SK-N-SH (cell line): ENCODE results near the gene RNF175. TPM values are rescaled to one million over a fixed set of nuclear protein-coding genes. Genes with fewer than 3 reads are reported as not detected.
A peak's percentile ranks its signal among the peaks of the same experiment; 100 is the strongest.

ENCODE experiments used
- CTCF ChIA-PET: fragments of 300-600, 350-600 bp; formaldehyde crosslinking; extraction: SDS; loops from one replicate; lab custom pipeline; 2021; lab: Yijun Ruan, JAX
- POLR2A ChIA-PET: fragments of 350-600 bp; sonication (Branson Sonifier 250); formaldehyde crosslinking; extraction: SDS; loops from one replicate; lab custom pipeline; 2020; ENCODE audit warnings: antibody characterized with exemption, inconsistent platforms; lab: Yijun Ruan, JAX
- DNase-seq: peaks from one replicate; pipeline ENCODE4 v3.0.0; 2012
- H2AFZ ChIP-seq: fragments of 200-600 bp; sonication (generic); 2 replicates; pipeline ENCODE4 v1.8.1; 2016; ENCODE audit warnings: antibody characterized with exemption, mild to moderate bottlenecking, low read depth
- H3F3A ChIP-seq: fragments of 200-600 bp; sonication (generic); replicated peaks from 2 replicates; pipeline ENCODE3; 2016; ENCODE audit warnings: antibody characterized with exemption, mild to moderate bottlenecking; ENCODE audit not compliant: insufficient read depth
- H3K27ac ChIP-seq, 2 experiments: fragments of 200-500 bp in 1 of 2; fragments of 200-600 bp in 1 of 2; sonication (Bioruptor generic) in 1 of 2; sonication (generic), shearing (Covaris generic) in 1 of 2; 2 replicates each; pipeline versions ENCODE4 v1.5.1 to v1.6.1; 2014 to 2016; ENCODE audit warnings: low read depth in 2 of 2, inconsistent platforms in 1 of 2, low read length in 1 of 2, mild to moderate bottlenecking in 1 of 2, mixed read lengths in 1 of 2
- H3K27me3 ChIP-seq: fragments of 200-600 bp; sonication (generic), shearing (Covaris generic); 2 replicates; pipeline ENCODE4 v1.6.1; 2016; ENCODE audit warnings: mixed run types; ENCODE audit not compliant: insufficient read depth
- H3K36me3 ChIP-seq, 2 experiments: fragments of 200-500 bp in 1 of 2; fragments of 200-600 bp in 1 of 2; sonication (Bioruptor generic) in 1 of 2; sonication (generic) in 1 of 2; replicated peaks in 1 of 2; 2 replicates each; pipeline versions ENCODE3 to v1.5.1; 2014 to 2016; ENCODE audit warnings: low read length in 1 of 2, mild to moderate bottlenecking in 1 of 2; ENCODE audit not compliant: insufficient read depth in 2 of 2, control insufficient read depth in 1 of 2
- H3K4me1 ChIP-seq, 2 experiments: fragments of 200-500 bp in 1 of 2; fragments of 200-600 bp in 1 of 2; sonication (Bioruptor generic) in 1 of 2; sonication (generic), shearing (Covaris generic) in 1 of 2; 2 replicates each; pipeline versions ENCODE4 v1.5.1 to v1.6.1; 2014 to 2016; ENCODE audit warnings: low read depth in 1 of 2, low read length in 1 of 2, mixed run types in 1 of 2; ENCODE audit not compliant: insufficient read depth in 2 of 2, control insufficient read depth in 1 of 2
- H3K4me2 ChIP-seq: fragments of 200-600 bp; sonication (generic), shearing (Covaris generic); 2 replicates; pipeline ENCODE4 v1.6.1; 2017; ENCODE audit warnings: mixed run types
- H3K4me3 ChIP-seq, 2 experiments: fragments of 200-500 bp in 1 of 2; fragments of 200-600 bp in 1 of 2; sonication (Bioruptor generic) in 1 of 2; sonication (generic), shearing (Covaris generic) in 1 of 2; 2 replicates each; pipeline versions ENCODE4 v1.5.1 to v1.8.1; 2014 to 2016; ENCODE audit warnings: low read depth in 2 of 2, inconsistent platforms in 1 of 2, low read length in 1 of 2, mild to moderate bottlenecking in 1 of 2, mixed read lengths in 1 of 2, moderate library complexity in 1 of 2
- H3K79me2 ChIP-seq: fragments of 200-600 bp; sonication (generic); 2 replicates; pipeline ENCODE4 v1.8.1; 2017; ENCODE audit warnings: mild to moderate bottlenecking; ENCODE audit not compliant: insufficient read depth
- H3K9ac ChIP-seq: fragments of 200-600 bp; sonication (generic); 2 replicates; pipeline ENCODE4 v1.6.1; 2017; ENCODE audit warnings: mixed run types
- H3K9me2 ChIP-seq: fragments of 200-600 bp; sonication (generic); 2 replicates; pipeline ENCODE4 v1.6.1; 2017; ENCODE audit warnings: mixed run types
- H3K9me3 ChIP-seq: fragments of 200-600 bp; sonication (generic); 2 replicates; pipeline ENCODE4 v1.6.1; 2017; ENCODE audit warnings: mixed run types, mild to moderate bottlenecking, moderate library complexity
- H4K20me1 ChIP-seq: fragments of 200-600 bp; sonication (generic); 2 replicates; pipeline ENCODE4 v1.6.1; 2017; ENCODE audit warnings: mild to moderate bottlenecking, mixed run types; ENCODE audit not compliant: insufficient read depth
- CHD2 ChIP-seq: fragments of 150-350 bp; IDR thresholded peaks from 2 replicates; pipeline ENCODE4 v1.6.1; 2018; ENCODE audit warnings: low read length; ENCODE audit not compliant: partially characterized antibody
- CTCF ChIP-seq: fragments of 200-600 bp; sonication (generic); IDR thresholded peaks from 2 replicates; pipeline ENCODE4 v1.6.1; 2017; ENCODE audit warnings: antibody characterized with exemption, mild to moderate bottlenecking, moderate library complexity
- ELF1 ChIP-seq: IDR thresholded peaks from 2 replicates; pipeline ENCODE4 v1.4.0; 2012
- EZH2phosphoT487 ChIP-seq: fragments of 200-600 bp; sonication (generic); IDR thresholded peaks from 2 replicates; pipeline ENCODE4 v1.6.1; 2017; ENCODE audit warnings: low read depth, mixed run types, mild to moderate bottlenecking, antibody characterized with exemption, moderate library complexity, borderline replicate concordance
- FOXJ3 ChIP-seq: sonication (generic); formaldehyde crosslinking; IDR thresholded peaks from 2 replicates; pipeline ENCODE4 v1.5.1; 2020; ENCODE audit warnings: mild to moderate bottlenecking, missing genetic modification reagents
- MXI1 ChIP-seq: IDR thresholded peaks from 2 replicates; pipeline ENCODE4 v1.6.1; 2012; ENCODE audit warnings: mild to moderate bottlenecking, low read depth, low read length, improper control_type of control experiment
- NRF1 ChIP-seq: IDR thresholded peaks from 2 replicates; pipeline ENCODE4 v1.6.1; 2012; ENCODE audit warnings: low read depth, mild to moderate bottlenecking, low read length
- RCOR1 ChIP-seq: fragments of 150-350 bp; IDR thresholded peaks from 2 replicates; pipeline ENCODE4 v1.6.1; 2017; ENCODE audit warnings: antibody characterized with exemption, low read length
- RXRA ChIP-seq: IDR thresholded peaks from 2 replicates; pipeline ENCODE4 v1.4.0; 2012; ENCODE audit warnings: low read depth, mild to moderate bottlenecking, borderline replicate concordance
- SIN3A ChIP-seq: IDR thresholded peaks from 2 replicates; pipeline ENCODE4 v1.6.1; 2012; ENCODE audit warnings: low read depth, mild to moderate bottlenecking, low read length, moderate library complexity, borderline replicate concordance
- SMC3 ChIP-seq: IDR thresholded peaks from 2 replicates; pipeline ENCODE4 v1.6.1; 2012; ENCODE audit warnings: low read depth, low read length, improper control_type of control experiment
- TCF12 ChIP-seq: IDR thresholded peaks from 2 replicates; pipeline ENCODE4 v1.4.0; 2012
- YY1 ChIP-seq: IDR thresholded peaks from 2 replicates; pipeline ENCODE4 v1.4.0; 2012; ENCODE audit warnings: low read depth, mild to moderate bottlenecking
- ZBTB33 ChIP-seq: IDR thresholded peaks from 2 replicates; pipeline ENCODE4 v1.4.0; 2012; ENCODE audit warnings: low read depth, borderline replicate concordance
- WGBS: methylation state at CpG from one replicate; pipeline ENCODE4 v1.1.6; 2017; ENCODE audit warnings: low lambda C conversion rate; 5-methylcytosine and 5-hydroxymethylcytosine counted together
- polyA plus RNA-seq, 3 experiments: library from polyadenylated mRNA; depleted of rRNA; stranded (reverse); fragments of >200 nt; gene quantifications; 2 replicates each; pipeline ENCODE4 v1.2.3, GENCODE V29; 2012
- TF ChIP-seq, protein P1 (sequence below): fragments of 150-350 bp; IDR thresholded peaks from 2 replicates; pipeline ENCODE4 v1.6.1; 2017; ENCODE audit warnings: antibody characterized with exemption, low read length, low read depth, borderline replicate concordance
- TF ChIP-seq, protein P2 (sequence below): IDR thresholded peaks from 2 replicates; pipeline ENCODE4 v1.4.0; 2012; ENCODE audit warnings: low read depth
- TF ChIP-seq, protein P3 (sequence below): fragments of 150-350 bp; IDR thresholded peaks from 2 replicates; pipeline ENCODE4 v1.6.1; 2016; ENCODE audit warnings: mild to moderate bottlenecking, low read depth, low read length
- TF ChIP-seq, protein P4 (sequence below): IDR thresholded peaks from 2 replicates; pipeline ENCODE4 v1.6.1; 2012; ENCODE audit warnings: mild to moderate bottlenecking, low read depth, low read length, moderate library complexity

Gene RNF175
- polyA plus RNA-seq, 1 of the 3 experiments (the other 2 are of a cell fraction) = 0.10 TPM

DNA sequence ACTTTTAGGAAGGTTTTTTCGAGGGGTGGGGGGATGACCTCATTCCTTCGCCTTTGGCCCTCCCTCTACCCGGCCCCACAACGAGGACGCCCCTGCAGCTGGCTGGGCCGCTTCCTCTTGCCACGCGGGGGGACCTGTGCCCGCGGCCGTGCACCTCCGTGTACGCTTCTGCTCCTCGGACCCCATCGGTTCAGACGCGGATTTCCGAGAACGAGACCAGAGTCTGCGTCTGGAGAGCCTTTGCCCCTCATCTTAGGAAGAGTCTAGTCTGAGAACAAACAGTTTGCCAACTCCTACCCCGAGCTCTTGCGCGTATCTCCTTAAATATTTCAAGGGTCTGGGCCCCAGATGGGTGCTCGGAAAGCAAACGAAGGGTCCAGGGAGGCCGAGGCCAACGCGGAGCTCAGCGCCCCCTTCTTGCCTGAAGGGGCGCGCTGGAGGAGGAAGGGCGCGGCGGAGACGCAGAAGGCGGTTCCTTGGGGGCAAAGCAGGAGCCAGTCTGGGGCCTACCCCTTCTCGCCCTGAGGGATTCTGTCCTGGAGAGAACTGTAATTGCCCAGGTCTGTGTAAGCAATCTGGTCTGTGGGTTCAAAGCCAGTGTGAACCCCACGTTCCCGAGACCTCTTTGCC is 32.9 kb upstream of the RNF175 start:
- Histone ChIP-seq H3K9me3 (no peaks in the 10 kb centered on the region), H4K20me1 (no peaks in the 10 kb centered on the region), H3K4me3 (peak overlapping the region; percentile 28 to 56), H2AFZ (no peak overlapping the region), H3F3A (no peaks in the 10 kb centered on the region), H3K4me2 (peak overlapping the region; percentile 74), H3K36me3 (no peaks in the 10 kb centered on the region), H3K79me2 (no peaks in the 10 kb centered on the region), H3K27me3 (peaks cover 78% of the 10 kb centered on the region), H3K9me2 (no peaks in the 10 kb centered on the region), H3K27ac (no peak overlapping the region), H3K4me1 (peaks cover 4 to 13% of the 10 kb centered on the region in 2 experiments; a peak in 1 of 4 replicates), H3K9ac (no peak overlapping the region)
- ChIA-PET POLR2A (no interaction called here), CTCF (interaction anchor here (0.7 to 2.4 kb wide), 6 partner anchors 27 to 451 kb away, joined by 3 to 7 read pairs (median 3); no protein-coding TSS in a partner anchor)
- no peak for DNase-seq
- 21% methylated on average over 36 of the region's 39 CpGs for WGBS
- TF ChIP-seq ELF1 (no peak), EZH2phosphoT487 (no peak), ZBTB33 (no peak), YY1 (no peak), RXRA (no peak), SMC3 (no peak), FOXJ3 (CRISPR knock-in tag) (no peak), TCF12 (no peak), SIN3A (no peak), RCOR1 (no peak), MXI1 (no peak), NRF1 (no peak), CTCF (no peak), CHD2 (no peak)
- TF ChIP-seq, protein P1, sequence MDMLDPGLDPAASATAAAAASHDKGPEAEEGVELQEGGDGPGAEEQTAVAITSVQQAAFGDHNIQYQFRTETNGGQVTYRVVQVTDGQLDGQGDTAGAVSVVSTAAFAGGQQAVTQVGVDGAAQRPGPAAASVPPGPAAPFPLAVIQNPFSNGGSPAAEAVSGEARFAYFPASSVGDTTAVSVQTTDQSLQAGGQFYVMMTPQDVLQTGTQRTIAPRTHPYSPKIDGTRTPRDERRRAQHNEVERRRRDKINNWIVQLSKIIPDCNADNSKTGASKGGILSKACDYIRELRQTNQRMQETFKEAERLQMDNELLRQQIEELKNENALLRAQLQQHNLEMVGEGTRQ = no peak
- TF ChIP-seq, protein P2, sequence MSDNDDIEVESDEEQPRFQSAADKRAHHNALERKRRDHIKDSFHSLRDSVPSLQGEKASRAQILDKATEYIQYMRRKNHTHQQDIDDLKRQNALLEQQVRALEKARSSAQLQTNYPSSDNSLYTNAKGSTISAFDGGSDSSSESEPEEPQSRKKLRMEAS = no peak
- TF ChIP-seq, protein P3, sequence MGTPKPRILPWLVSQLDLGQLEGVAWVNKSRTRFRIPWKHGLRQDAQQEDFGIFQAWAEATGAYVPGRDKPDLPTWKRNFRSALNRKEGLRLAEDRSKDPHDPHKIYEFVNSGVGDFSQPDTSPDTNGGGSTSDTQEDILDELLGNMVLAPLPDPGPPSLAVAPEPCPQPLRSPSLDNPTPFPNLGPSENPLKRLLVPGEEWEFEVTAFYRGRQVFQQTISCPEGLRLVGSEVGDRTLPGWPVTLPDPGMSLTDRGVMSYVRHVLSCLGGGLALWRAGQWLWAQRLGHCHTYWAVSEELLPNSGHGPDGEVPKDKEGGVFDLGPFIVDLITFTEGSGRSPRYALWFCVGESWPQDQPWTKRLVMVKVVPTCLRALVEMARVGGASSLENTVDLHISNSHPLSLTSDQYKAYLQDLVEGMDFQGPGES = no peak
- TF ChIP-seq, protein P4, sequence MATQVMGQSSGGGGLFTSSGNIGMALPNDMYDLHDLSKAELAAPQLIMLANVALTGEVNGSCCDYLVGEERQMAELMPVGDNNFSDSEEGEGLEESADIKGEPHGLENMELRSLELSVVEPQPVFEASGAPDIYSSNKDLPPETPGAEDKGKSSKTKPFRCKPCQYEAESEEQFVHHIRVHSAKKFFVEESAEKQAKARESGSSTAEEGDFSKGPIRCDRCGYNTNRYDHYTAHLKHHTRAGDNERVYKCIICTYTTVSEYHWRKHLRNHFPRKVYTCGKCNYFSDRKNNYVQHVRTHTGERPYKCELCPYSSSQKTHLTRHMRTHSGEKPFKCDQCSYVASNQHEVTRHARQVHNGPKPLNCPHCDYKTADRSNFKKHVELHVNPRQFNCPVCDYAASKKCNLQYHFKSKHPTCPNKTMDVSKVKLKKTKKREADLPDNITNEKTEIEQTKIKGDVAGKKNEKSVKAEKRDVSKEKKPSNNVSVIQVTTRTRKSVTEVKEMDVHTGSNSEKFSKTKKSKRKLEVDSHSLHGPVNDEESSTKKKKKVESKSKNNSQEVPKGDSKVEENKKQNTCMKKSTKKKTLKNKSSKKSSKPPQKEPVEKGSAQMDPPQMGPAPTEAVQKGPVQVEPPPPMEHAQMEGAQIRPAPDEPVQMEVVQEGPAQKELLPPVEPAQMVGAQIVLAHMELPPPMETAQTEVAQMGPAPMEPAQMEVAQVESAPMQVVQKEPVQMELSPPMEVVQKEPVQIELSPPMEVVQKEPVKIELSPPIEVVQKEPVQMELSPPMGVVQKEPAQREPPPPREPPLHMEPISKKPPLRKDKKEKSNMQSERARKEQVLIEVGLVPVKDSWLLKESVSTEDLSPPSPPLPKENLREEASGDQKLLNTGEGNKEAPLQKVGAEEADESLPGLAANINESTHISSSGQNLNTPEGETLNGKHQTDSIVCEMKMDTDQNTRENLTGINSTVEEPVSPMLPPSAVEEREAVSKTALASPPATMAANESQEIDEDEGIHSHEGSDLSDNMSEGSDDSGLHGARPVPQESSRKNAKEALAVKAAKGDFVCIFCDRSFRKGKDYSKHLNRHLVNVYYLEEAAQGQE = no peak
